HepG2 (cell line): ENCODE results near the gene CXXC5. TPM values are rescaled to one million over a fixed set of nuclear protein-coding genes. Genes with fewer than 3 reads are reported as not detected.

ENCODE experiments used
- ADNP ChIP-seq: sonication (generic); formaldehyde crosslinking; IDR thresholded peaks from 2 replicates; pipeline ENCODE4 v1.4.0; 2020; ENCODE audit warnings: missing genetic modification reagents
- ARNT2 ChIP-seq: sonication (generic); formaldehyde crosslinking; IDR thresholded peaks from 2 replicates; pipeline ENCODE4 v1.8.0; 2022; ENCODE audit warnings: mild to moderate bottlenecking, low read depth, missing genetic modification reagents, moderate library complexity
- BORCS8-MEF2B ChIP-seq: sonication (generic); formaldehyde crosslinking; IDR thresholded peaks from 2 replicates; pipeline ENCODE4 v1.8.0; 2022; ENCODE audit warnings: mild to moderate bottlenecking, missing genetic modification reagents
- EEA1 ChIP-seq: sonication (generic); formaldehyde crosslinking; IDR thresholded peaks from 2 replicates; pipeline ENCODE4 v1.5.1; 2020; ENCODE audit warnings: mild to moderate bottlenecking, missing genetic modification reagents, borderline replicate concordance
- ELF3 ChIP-seq: IDR thresholded peaks from 2 replicates; pipeline ENCODE4 v1.6.1; 2016; ENCODE audit warnings: missing genetic modification reagents, missing compliant biosample characterization
- MAZ ChIP-seq, 2 experiments: sonication (generic) in 1 of 2; formaldehyde crosslinking in 1 of 2; IDR thresholded peaks; 2 replicates each; pipeline versions ENCODE4 v1.5.0 to v1.6.1; 2012 to 2020; ENCODE audit warnings: low read depth in 2 of 2, mild to moderate bottlenecking in 2 of 2, borderline replicate concordance in 1 of 2, improper control_type of control experiment in 1 of 2, low read length in 1 of 2, missing genetic modification reagents in 1 of 2, moderate library complexity in 1 of 2
- MYPOP ChIP-seq: sonication (generic); formaldehyde crosslinking; IDR thresholded peaks from 2 replicates; pipeline ENCODE4 v1.8.1; 2023; ENCODE audit warnings: mild to moderate bottlenecking, moderate library complexity, missing genetic modification reagents
- SRF ChIP-seq: IDR thresholded peaks from 2 replicates; pipeline ENCODE4 v1.6.1; 2011; ENCODE audit warnings: mild to moderate bottlenecking, low read depth, low read length, moderate library complexity
- TAF1 ChIP-seq: sonication (generic); formaldehyde crosslinking; IDR thresholded peaks from 2 replicates; pipeline ENCODE4 v1.4.0; 2020; ENCODE audit warnings: missing genetic modification reagents
- ZBTB26 ChIP-seq: IDR thresholded peaks from 2 replicates; pipeline ENCODE4 v1.6.1; 2016; ENCODE audit warnings: missing compliant biosample characterization, missing genetic modification reagents, borderline replicate concordance
- ZNF136 ChIP-seq: sonication (generic); formaldehyde crosslinking; IDR thresholded peaks from 2 replicates; pipeline ENCODE4 v1.8.1; 2022; ENCODE audit warnings: low read depth, mild to moderate bottlenecking, moderate library complexity, missing genetic modification reagents
- ZNF224 ChIP-seq: sonication (generic); formaldehyde crosslinking; IDR thresholded peaks from 2 replicates; pipeline ENCODE4 v1.5.0; 2020; ENCODE audit warnings: mild to moderate bottlenecking, missing genetic modification reagents
- ZNF331 ChIP-seq: sonication (generic); formaldehyde crosslinking; IDR thresholded peaks from 2 replicates; pipeline ENCODE4 v1.4.0; 2020; ENCODE audit warnings: missing genetic modification reagents
- ZNF446 ChIP-seq: sonication (generic); formaldehyde crosslinking; IDR thresholded peaks from 2 replicates; pipeline ENCODE4 v1.5.0; 2020; ENCODE audit warnings: mild to moderate bottlenecking, missing genetic modification reagents
- ZNF501 ChIP-seq: sonication (generic); formaldehyde crosslinking; IDR thresholded peaks from 2 replicates; pipeline ENCODE4 v1.5.1; 2020; ENCODE audit warnings: mild to moderate bottlenecking, moderate library complexity, missing genetic modification reagents
- ZNF687 ChIP-seq: sonication (generic); formaldehyde crosslinking; IDR thresholded peaks from 2 replicates; pipeline ENCODE4 v1.5.1; 2020; ENCODE audit warnings: mild to moderate bottlenecking, missing genetic modification reagents, moderate library complexity
- ZNF740 ChIP-seq: sonication (generic); formaldehyde crosslinking; IDR thresholded peaks from 2 replicates; pipeline ENCODE4 v1.4.0; 2020; ENCODE audit warnings: missing genetic modification reagents
- ZNF800 ChIP-seq: sonication (generic); formaldehyde crosslinking; IDR thresholded peaks from 2 replicates; pipeline ENCODE4 v1.4.0; 2020; ENCODE audit warnings: missing genetic modification reagents
- polyA plus RNA-seq, 8 experiments: library from polyadenylated mRNA; depleted of rRNA in 3 of 8; stranded (reverse) in 7 of 8; unstranded in 1 of 8; fragments of >200 nt; fragmentation: Illumina TruSeq in 4 of 8; extraction: Trizol in 4 of 8; gene quantifications; 2 replicates each; pipeline versions ENCODE4 v1.2.1 to v1.2.3, GENCODE V29; 2011 to 2016; ENCODE audit warnings: low read depth in 4 of 8, missing spikeins in 1 of 8, mixed read lengths in 1 of 8; ENCODE audit not compliant: insufficient read depth in 1 of 8
- total RNA-seq, 5 experiments: library from RNA; depleted of rRNA; stranded (reverse); fragments of >200 nt; fragmentation: Illumina TruSeq; extraction: Trizol; gene quantifications; 2 replicates each; pipeline ENCODE4 v1.2.3, GENCODE V29; 2016; ENCODE audit warnings: low read depth in 1 of 5

The CXXC5 gene
- total and polyA plus RNA-seq, 2 of the 13 experiments (the other 11 are each of a cell fraction or from before 2014, with no cell fraction given), result 32.3 to 33.0 TPM

- TF ChIP-seq ZNF687 (CRISPR knock-in tag), result peak; percentile 42; the same call in 1 of the 2 replicates
- TF ChIP-seq MAZ (IDR thresholded peaks at IDR 0.05; ENCODE audit: borderline replicate concordance, low read depth, low read length), result no peak
- TF ChIP-seq MAZ (CRISPR knock-in tag; IDR thresholded peaks at IDR 0.05; ENCODE audit: low read depth), result 0 out of 2 replicates have a peak, but pooled peaks have one; percentile 21
- TF ChIP-seq ADNP, result no peak
- 0 out of 2 replicates have a peak, but pooled peaks have one; percentile 9 for TF ChIP-seq BORCS8-MEF2B
- no peak for TF ChIP-seq ELF3 (CRISPR knock-in tag)
- TF ChIP-seq ZNF446 (CRISPR knock-in tag), result no peak
- no peak for TF ChIP-seq ZNF224 (CRISPR knock-in tag)
- peak; percentile 91; the same call in 1 of the 2 replicates for TF ChIP-seq ZNF800
- 0 out of 2 replicates have a peak, but pooled peaks have one; percentile 16 for TF ChIP-seq ARNT2 (CRISPR knock-in tag)
- 0 out of 2 replicates have a peak, but pooled peaks have one; percentile 9 for TF ChIP-seq EEA1 (CRISPR knock-in tag)
- TF ChIP-seq TAF1 (CRISPR knock-in tag), result 0 out of 2 replicates have a peak, but pooled peaks have one; percentile 8
- TF ChIP-seq ZNF501 (CRISPR knock-in tag), result no peak
- TF ChIP-seq MYPOP, result peak; percentile 91
- no peak for TF ChIP-seq SRF
- TF ChIP-seq ZBTB26 (CRISPR knock-in tag), result no peak
- TF ChIP-seq ZNF136 (CRISPR knock-in tag), result no peak
- 0 out of 2 replicates have a peak, but pooled peaks have one; percentile 18 for TF ChIP-seq ZNF740 (CRISPR knock-in tag)
- no peak for TF ChIP-seq ZNF331 (CRISPR knock-in tag)
These were observed 63.1 kb downstream of the CXXC5 start (continued) for GRCh38 chr5:139711067-139711905.
